DMS114 treated with DMSO at 0.1 percent for 48 hours (cell line): ENCODE results near the gene SELP.
"Not testable (repeated sequence)": the region's sequence is repeated elsewhere in the genome, so short reads cannot be mapped to it uniquely, and the experiment has no call there.

Experiments used
- DNase-seq: peaks from one replicate; lab custom pipeline; 2025; ENCODE audit not compliant: unreplicated experiment; lab: John Stamatoyannopoulos, UW

The SELP gene

DNA sequence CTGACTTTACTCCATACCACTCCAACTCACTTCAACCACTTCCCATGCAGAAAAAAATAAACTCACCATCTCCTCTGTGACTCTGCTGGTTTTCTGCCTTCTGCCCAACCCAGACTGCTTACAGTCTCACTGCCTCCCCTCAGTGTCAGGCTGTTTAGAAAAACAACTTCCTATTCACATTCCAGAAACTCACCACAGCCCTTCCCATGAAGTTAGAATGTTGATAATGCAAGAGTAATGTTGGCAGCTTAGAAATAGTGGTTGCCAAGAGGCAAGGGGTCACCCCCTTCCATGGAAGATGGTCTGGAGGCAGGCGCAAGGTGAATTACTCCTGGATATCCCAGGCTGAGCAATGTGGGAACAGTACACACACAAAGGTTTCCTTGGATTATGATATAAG lies at the start of gene SELP:
TSS of gene SELP (minus strand) at position 119 of the 400 bp plus-strand sequence. CDS start at position 69, 50 bp downstream.
- no peak for DNase-seq

DNA sequence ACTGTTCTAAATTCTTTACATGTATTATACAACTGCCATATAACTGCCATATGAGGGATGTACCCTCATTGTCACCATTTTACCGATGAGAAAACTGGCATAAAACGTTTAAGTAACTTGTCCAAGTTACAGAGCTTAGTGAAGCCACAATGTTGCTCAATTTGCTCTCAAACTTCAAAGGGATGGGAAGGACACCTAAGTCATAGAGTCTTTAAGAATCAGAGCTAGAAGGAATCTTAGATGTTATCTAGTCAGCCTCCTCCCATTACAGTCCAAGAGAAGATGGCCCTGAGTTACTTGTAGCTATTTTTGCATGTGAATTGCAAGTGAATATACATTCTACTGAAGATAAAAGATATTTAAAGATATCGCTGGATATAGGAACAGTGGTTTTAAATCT lies 49.8 kb upstream of the SELP start:
- DNase-seq = no peak

DNA sequence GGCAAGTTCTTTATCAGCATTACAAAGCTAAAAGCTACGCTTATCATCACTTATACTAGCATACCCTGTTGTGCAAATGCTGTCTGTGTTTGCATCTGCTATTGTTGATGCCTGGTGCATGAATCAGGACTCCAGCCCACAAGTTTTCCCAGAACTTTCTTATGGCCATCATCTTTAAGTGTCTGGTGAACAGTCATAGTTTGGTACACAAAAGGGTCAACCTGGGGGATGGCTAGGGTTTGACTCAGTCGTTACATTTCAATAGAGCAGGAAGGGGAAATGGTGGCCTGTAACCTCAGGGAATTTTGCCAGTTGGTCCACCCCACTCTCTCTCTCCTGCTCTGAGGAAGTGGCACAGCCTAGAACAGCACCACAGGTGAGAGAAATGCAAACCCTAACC lies 46.1 kb upstream of the SELP start:
- no peak for DNase-seq

DNA sequence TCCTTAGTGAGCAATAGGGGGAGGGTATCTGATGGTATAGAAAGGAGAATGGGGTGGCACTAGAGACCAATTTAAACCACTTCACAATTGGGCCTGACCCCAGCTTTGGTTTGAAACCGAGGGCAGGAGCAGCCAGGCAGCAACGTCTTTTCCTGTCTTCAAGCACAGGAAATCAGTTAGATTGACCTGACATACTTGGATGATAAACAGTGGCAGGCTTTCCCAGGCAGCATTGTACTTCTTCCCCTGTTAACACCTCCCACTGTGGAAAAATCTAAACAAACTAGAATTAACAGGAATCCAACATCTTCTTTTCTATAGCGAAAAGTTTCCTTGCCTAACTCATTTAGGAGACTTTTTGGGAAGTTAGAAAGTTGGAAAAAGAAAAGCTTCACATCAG lies 40.9 kb upstream of the SELP start:
- no peak for DNase-seq

DNA sequence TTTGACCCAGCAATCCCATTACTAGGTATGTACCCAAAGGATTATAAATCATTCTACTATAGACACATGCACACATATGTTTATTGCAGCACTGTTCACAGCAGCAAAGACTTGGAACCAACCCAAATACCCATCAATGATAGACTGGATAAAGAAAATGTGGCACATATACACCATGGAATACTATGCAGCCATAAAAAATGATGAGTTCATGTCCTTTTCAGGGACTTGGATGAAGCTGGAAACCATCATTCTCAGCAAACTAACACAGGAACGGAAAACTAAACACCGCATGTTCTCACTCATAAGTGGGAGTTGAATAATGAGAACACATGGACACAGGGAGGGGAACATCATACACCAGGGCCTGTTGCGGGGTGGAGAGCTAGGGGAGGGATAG lies 40.3 kb upstream of the SELP start:
- DNase-seq = not testable (repeated sequence)

DNA sequence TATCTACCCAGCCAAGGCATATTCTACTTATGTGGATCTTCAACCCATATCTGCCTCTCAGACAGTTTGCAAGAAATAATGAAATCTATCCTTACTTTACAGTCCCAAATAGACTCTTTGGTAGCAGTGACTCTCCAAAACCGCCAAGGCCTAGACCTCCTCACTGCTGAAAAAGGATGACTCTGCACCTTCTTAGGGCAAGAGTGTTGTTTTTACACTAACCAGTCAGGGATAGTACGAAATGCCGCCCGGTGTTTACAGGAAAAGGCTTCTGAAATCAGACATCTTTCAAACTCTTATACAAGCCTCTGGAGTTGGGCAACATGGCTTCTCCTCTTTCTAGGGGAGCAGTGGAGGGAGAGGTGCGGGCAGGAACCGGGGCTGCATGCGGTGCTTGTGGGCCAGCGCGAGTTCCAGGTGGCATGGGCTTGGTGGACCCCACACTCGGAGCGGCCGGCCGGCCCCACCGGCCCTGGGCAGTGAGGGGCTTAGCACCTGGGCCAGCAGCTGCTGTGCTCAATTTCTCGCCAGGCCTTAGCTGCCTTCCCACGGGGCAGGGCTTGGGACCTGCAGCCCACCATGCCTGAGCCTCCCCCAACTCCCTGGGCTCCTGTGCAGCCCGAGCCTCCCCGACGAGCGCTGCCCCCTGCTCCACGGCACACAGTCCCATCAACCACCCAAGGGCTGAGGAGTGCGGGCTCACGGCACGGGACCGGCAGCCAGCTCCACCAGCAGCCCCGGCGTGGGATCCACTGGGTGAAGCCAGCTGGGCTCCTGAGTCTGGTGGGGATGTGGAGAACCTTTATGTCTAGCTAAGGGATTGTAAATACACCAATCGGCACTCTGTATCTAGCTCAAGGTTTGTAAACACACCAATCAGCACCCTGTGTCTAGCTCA lies 38.0 kb upstream of the SELP start:
- DNase-seq = not testable (repeated sequence)

DNA sequence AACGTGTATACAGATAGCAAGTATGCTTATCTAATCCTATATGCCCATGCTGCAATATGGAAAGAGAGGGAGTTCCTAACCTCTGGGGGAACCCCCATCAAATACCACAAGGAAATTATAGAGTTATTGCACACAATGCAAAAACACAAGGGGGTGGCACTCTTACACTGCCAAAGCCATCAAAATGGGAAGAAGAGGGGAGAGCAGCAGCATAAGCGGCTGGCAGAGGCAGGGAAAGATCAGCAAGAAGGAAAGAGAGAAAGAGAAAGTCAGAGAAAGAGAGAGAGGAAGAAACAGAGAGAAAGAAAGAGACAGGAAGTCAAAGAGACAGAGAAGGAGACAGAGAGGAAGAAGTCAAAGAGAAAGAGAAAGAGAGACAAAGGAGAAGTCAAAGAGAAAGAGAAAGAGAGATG lies 37.3 kb upstream of the SELP start:
- not testable (repeated sequence) for DNase-seq

DNA sequence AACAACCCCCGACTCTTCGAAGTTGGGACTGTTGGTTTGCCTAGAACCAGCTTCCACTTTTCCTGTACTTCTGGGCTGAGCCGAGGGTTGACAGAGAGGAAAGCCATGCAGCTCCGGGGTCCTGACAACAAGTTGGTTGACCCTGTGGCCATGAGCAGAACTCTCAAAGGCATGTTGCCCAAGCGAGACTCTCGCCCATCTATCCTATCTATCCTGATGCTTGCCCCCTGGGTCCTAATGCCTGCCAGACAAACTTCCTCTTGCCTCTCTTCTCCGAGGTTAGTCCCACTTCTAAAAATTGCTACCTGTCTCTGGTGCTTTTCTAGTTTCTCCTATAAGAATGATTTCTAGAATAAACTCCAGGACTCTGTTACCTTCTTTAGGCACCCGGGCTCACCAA lies 32.8 kb upstream of the SELP start:
- not testable (repeated sequence) for DNase-seq

DNA sequence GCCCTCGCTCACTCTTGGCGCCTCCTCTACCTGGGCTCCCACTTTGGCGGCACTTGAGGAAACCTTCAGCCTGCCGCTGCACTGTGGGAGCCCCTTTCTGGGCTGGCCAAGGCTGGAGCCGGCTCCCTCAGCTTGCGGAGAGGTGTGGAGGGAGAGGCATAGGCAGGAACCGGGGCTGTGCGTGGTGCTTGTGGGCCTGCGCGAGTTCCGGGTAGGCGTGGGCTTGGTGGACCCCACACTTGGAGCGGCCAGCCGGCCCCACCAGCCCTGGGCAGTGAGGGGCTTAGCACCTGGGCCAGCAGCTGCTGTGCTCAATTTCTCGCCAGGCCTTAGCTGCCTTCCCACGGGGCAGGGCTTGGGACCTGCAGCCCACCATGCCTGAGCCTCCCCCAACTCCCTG lies 31.1 kb upstream of the SELP start:
- not testable (repeated sequence) for DNase-seq

DNA sequence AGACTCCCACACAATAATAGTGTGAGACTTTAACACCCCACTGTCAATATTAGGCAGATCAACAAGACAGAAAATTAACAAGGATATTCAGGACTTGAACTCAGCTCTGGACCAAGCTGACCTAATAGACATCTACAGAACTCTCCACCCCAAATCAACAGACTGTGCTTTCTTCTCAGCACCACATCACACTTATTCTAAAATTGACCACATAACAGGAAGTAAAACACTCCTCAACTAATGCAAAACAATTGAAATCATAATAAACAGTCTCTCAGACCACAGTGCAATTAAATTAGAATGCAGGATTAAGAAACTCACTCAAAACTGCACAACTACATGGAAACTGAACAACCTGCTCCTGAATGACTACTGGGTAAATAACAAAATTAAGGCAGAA lies 28.9 kb upstream of the SELP start:
- not testable (repeated sequence) for DNase-seq

DNA sequence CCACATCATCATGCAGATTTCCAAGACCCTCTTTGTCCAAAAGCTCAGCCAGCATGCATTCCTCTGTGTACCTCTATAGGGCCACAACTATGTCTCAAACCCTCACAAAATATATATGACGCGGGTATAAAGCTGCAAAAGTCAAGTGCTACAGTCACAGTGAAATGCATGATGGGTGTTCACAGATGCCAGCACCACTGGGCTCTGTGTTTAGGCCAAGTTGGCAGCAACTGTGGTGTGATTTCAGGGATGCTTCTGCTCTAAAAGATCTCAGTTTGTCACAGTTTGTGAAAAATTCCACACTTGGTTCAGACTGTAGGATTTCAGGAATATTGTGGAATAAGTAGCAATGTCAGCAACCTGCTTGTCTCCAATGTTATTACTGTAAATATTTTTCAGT lies 23.9 kb upstream of the SELP start:
- DNase-seq = no peak

DNA sequence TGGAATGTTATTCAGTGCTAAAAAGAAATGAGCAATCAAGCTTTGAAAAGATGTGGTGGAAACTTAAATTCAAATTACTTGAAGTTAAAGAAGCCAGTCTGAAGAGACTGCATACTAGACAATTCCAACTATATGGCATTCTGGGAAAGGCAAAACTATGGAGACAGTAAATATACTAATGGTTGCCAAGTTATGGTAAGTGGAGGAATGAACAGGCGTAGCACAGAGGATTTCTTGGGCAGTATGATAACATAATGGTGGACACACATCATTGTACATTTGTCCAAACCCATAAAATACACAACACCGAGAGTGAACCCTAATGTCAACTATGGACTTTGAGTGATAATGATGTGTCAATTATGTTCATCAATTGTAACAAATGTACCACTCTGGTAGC lies 21.1 kb upstream of the SELP start:
- no peak for DNase-seq

DNA sequence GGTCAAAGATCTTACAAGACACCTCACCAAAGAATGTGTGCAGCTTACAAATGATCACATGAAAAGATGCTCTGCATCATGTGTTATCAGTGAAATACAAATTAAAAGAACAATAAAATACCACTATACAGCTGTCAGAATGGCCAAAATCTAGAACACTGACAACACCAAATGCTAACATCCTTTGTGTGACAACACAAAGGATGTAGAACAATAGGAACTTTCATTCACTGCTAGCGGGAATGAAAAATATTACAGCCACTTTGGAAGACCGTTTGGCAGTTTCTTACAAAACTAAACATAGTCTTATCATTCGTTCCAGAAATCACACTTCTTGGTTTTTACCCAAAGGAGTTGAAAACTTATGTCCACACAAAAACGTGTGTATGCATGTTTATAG lies 20.6 kb upstream of the SELP start:
- DNase-seq = no peak

DNA sequence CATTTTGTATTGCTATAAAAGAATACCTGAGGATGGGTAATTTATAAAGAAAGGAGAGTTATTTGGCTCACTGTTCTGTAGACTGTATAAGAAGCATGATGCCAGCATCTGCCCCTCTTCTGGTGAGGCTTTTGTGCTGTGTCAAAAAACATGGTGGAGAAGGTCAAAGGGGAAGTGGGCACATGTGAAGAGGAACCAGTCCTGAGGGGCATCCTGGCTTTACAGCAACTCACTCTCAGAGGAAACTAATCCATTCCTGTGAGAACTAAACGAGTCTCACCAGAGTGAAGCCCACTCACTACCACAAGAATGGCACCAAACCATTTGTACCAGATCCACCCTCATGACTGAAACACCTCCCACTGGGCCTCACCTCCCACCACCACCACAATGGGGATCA lies 18.8 kb upstream of the SELP start:
- no peak for DNase-seq

DNA sequence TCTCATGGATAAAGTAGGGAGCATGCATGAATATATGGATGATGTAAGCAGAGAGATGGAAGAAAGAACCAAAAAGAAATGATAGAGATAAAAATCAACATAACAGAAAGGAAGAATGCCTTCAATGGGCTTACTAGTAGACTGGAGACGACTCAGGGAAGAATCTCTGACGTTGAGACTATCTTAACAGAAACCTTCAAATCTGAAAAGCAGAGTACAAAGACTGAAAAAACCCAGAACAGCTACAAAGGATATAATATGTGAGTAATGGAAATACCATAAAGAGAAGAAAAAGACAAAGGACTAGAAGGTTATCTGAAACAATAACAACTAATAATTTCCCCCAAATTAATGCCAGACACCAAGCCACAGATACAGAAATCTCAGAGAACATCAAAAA lies 18.3 kb upstream of the SELP start:
- no peak for DNase-seq

DNA sequence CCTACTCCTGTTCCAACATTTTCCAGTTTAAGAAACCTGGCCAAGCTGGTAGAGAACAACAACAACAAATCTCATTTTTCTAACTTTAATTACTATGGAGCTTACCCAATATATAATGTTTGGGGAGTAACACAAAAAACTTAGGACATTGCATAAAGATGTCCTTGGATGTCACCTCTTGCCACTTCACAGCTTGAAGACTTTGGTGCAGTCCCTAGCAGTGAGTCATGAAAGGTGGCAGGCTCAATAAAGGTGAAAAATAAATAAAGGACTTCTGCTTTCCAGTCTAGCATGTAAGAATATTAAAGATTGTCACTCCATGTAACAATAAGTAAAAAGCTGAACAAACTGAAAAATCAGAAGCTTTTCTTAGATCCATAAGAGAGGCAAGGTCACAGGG lies 17.6 kb upstream of the SELP start:
- no peak for DNase-seq

DNA sequence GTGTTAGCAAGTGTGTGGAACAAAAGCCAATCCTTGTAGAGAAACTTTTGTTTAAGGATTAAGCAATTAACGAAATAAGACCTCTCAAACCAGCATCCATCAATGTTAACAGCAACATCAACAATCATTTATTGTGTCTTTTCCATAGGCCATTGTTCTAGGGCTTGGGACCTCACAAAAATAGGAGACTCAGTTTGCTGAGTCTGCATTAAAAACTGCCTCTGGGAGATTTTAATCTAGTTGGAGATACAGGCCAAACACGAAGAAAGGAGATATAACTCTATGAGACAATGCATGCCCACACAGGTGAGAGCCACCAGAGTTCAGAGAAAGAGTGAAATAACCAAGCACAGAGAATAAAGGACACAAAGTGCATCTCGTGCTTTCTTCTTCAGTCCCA lies 14.4 kb upstream of the SELP start:
- DNase-seq = no peak

DNA sequence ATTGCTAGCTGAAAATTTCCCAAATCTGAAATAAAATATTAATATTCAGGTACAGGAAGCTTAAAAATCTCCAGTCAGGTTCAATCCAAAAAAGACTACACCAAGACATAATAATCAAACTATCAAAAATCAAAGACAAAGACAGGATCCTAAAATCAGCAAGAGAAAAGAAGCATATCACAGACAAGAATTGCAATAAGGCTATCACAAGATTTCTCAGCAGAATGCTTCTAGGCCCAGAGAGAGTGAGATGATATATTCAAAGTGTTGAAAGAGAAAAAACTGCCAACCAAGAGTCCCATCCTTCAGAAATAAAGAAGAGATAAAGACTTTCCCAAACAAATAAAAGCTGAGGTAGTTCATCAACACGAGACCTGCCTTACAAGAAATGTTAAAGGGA lies 5.0 kb upstream of the SELP start:
- DNase-seq = no peak

DNA sequence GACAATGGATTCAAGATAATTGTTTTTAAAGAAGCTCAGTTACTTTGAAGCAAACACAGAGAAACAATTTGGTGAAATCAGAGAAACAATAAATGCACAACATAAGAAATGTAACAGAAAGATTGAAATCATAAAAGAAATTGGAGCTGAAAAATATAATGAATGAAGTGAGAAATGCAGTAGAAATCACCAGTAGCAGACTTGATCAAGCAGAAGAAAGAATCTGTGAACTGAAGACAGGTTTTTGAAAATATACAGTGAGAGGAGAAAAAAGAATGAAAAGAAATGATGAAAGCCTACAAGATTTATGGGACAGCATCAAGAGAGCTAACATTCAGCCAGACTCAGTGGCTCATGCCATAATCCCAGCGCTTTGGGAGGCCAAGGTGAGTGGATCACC lies 4.2 kb upstream of the SELP start:
- DNase-seq = no peak

DNA sequence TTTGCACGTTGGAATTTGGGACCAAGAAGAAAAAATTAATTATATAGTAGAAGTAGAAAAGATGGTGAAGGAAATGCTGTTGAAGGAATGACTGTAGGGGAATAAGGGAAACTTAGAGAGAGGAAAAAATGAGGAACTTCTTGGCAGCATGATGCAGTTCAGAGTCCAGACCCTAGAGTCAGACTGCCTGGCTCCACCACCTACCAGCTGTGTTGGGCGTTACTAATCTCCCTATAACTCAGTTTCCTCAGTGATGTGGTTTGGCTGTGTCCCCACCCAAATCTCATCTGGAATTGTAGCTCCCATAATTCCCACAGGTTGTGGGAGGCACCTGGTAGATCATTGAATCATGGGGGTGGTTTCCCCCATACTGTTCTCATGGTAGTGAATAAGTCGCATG lies 1.3 kb upstream of the SELP start:
- no peak for DNase-seq

DNA sequence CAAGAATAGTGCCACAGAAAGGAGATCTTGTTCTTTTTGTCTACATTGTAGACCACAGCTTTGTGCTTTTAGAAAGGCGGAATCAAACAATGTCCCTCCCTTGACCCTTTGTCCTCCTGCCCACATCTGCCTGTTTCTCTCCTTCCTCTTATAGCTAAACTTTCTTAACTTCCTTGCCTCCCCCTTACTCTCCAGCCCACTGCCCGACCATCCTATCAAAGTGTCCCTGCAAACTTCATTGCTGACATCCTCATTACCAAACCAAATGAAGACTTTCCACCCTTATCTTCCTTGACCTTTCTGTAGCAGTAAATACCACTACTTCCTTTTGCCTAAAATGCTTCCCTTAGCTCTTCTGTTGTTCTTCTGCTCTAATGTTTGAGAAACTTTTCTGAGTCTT lies 5.0 kb downstream of the SELP start:
- no peak for DNase-seq

DNA sequence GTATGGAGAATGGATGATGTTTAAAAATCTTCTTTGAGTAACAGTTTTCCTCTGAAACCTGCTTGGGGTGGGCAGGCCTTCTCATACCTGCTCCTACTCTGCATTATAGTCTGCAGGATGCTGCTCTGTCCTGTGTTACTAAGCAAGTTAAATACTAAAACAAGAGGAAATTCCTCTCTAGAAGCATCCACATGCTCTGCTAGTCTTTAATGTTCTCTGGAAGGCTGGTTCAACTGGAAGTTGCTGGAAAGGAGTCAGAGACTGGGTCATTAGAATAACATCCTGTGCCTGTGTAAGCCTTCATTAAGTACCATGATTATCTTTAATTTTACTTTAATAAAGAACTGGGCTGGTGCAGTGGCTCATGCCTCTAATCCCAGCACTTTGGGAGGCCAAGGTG lies 5.8 kb downstream of the SELP start:
- no peak for DNase-seq
